KOPT-K1 (cell line): ENCODE results near the gene GATD1.

Experiments used
- H3K27ac ChIP-seq: fragments of 200-600 bp; sonication (generic); 2 replicates; pipeline ENCODE4 v1.5.1; 2016; ENCODE audit warnings: antibody characterized with exemption, mild to moderate bottlenecking, low read depth, low read length; ENCODE audit not compliant: poor library complexity, severe bottlenecking
- H3K36me3 ChIP-seq: fragments of 200-600 bp; sonication (generic); 2 replicates; pipeline ENCODE4 v1.5.1; 2017; ENCODE audit warnings: antibody characterized with exemption, mild to moderate bottlenecking, low read length, moderate library complexity; ENCODE audit not compliant: insufficient read depth
- H3K9me3 ChIP-seq: fragments of 200-600 bp; sonication (generic); 2 replicates; pipeline ENCODE4 v1.5.1; 2017; ENCODE audit warnings: antibody characterized with exemption, low read length, mild to moderate bottlenecking; ENCODE audit not compliant: insufficient read depth, poor library complexity, severe bottlenecking

The GATD1 gene, protein sequence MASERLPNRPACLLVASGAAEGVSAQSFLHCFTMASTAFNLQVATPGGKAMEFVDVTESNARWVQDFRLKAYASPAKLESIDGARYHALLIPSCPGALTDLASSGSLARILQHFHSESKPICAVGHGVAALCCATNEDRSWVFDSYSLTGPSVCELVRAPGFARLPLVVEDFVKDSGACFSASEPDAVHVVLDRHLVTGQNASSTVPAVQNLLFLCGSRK

DNA sequence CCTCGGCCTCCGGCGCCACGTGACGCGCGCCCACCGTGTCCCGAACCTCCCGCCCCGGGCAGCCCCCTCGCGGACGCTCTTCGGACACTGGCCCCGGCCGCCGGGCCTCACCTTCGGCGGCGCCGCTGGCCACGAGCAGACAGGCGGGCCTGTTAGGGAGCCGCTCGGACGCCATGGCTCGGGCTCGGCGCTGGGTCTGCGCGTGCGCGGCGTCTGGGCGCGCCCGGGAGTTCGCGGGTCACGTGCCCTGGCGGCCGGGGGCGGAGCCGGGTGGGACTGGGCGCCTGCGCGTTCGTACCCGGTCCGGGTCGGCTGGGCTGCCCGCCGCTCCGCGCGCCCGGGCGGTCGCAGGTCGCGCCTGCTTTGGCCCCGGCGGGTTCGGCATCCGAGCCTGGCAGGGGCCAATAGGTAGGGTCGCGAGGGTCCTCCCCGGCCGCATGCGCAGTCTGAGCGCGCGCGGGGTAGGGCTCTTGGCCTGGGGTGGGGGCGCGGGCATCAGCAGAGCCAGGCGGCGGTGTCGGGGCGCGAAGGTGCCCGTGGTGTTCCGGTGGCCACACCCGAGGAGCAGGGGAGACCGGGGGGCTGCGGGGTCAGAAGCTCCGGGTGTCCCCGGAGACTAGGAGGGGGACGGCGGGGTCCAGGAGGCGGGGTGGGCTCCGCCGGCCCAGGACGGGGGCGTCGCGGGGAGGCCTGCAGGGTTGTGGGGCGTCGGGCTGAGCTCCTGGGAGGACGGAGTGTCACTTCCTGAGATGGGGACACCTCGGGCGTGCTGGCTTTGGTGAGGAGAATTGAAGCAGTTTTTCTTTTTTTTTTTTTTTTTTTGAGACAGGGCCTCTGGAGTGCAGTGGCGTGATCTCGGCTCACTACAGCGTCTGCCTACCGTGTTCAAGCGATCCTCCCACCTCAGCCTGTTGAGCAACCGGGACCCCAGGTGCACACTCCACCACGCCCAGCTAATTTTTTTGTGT, at the start of gene GATD1:
Gene GATD1 (minus strand): TSS at position 200 of the 968 bp plus-strand sequence. CDS start 25 bp downstream, at position 175.
- H3K36me3 ChIP-seq = peaks cover 40% of the 10 kb centered on the region
- H3K27ac ChIP-seq = peak within 1 kb of the TSS; percentile 91

DNA sequence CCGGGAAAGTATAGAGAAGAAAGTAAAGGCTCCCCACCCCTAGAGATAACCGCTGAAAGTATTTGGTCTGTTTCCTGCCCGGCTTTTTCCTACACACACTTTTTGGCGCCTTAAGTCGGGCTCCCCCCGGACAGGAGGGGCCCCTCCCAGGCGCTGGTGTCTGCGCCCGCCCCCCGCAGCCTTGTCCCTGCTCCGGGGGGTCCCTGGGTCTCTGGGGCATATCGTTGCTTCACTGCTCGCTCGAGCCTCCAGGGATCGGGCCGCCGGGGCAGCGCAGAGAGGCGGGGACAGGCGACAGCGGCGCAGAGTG, 49.5 kb upstream of the GATD1 start:
- Histone ChIP-seq H3K27ac (no peak overlapping the region), H3K36me3 (peaks cover 20% of the 10 kb centered on the region; the same call in 1 of the 2 replicates), H3K9me3 (no peaks in the 10 kb centered on the region)

More for the DNA sequence above, at the start of gene GATD1:
- H3K9me3 ChIP-seq = no peaks in the 10 kb centered on the region

DNA sequence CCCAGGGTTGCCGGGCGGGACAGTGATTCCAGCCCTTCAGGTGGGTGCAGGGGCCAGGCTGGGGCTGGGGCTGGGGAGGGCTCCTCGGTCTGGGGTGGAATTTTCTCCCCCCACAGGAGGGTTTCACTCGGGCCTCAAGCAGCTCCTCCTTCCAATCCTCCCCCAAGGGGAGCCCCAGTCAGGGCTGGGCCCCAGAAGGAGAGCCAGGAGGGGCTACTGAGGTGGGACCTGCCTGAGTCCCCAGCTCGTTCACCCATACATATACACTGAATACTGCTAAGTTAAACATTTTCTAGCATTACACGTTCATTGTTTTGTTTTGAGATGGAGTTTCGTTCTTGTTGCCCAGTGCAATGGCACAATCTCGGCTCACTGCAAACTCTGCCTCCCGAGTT, 48.9 kb upstream of the GATD1 start:
- H3K9me3 ChIP-seq = no peaks in the 10 kb centered on the region
- no peak overlapping the region for H3K27ac ChIP-seq
- peaks cover 20% of the 10 kb centered on the region; the same call in 1 of the 2 replicates for H3K36me3 ChIP-seq

DNA sequence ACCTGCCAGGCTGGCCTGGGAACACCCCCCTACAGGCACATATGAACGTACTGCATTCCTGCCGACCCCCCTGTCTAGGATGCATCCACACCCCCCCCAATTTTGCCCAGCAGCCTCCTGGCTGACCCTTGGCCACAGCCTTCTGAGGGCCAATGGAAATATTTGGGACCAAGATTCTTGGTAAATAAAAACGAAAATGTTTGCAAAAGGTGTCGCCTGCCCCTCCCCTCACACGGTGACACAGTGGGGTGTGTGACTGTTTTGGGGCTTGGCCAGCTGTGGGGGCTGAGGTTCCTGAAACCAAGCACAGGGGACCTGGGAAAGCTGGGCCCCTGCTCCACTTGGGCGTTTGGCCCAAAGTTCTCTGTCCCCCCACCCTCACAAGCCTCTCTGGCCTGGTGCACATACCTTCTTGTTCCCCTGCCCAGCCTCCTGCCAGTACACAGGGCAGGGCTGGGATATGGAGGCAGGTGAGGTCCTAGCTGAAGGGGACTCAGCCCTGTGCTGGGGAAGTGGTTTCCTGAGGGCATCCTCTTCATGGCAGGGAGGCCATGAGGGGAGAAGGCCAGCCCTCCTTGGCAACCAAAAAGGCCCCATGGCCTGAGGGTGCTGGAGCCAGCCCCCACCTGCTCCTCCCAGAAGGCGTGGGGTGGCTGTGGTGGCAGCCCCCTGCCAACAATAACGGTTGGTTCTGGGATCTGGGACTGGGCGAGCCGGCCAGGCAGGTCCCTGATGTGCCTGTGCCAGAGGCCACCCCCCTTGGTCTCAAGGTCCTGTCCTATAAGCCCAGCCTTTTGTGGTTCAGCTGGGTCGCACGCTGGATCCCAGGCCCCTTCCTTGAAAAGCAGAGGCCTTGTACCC, 48.3 kb upstream of the GATD1 start:
- H3K9me3 ChIP-seq = no peaks in the 10 kb centered on the region
- peaks cover 20% of the 10 kb centered on the region; the same call in 1 of the 2 replicates for H3K36me3 ChIP-seq
- no peak overlapping the region for H3K27ac ChIP-seq

DNA sequence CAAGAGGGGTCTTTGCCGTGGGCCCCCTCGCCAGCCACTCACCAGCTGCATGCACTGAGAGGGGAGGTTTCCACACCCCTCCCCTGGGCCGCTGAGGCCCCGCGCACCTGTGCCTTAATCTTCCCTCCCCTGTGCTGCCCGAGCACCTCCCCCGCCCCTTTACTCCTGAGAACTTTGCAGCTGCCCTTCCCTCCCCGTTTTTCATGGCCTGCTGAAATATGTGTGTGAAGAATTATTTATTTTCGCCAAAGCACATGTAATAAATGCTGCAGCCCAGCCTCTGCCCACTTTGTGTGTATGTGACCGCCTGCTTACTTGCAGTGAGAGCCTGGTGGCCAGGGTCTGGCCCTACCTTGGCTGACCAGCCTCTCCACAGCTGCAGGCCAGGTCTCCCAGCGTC, 47.7 kb upstream of the GATD1 start:
- Histone ChIP-seq H3K9me3 (no peaks in the 10 kb centered on the region), H3K27ac (no peak overlapping the region), H3K36me3 (peaks cover 20% of the 10 kb centered on the region; the same call in 1 of the 2 replicates)

DNA sequence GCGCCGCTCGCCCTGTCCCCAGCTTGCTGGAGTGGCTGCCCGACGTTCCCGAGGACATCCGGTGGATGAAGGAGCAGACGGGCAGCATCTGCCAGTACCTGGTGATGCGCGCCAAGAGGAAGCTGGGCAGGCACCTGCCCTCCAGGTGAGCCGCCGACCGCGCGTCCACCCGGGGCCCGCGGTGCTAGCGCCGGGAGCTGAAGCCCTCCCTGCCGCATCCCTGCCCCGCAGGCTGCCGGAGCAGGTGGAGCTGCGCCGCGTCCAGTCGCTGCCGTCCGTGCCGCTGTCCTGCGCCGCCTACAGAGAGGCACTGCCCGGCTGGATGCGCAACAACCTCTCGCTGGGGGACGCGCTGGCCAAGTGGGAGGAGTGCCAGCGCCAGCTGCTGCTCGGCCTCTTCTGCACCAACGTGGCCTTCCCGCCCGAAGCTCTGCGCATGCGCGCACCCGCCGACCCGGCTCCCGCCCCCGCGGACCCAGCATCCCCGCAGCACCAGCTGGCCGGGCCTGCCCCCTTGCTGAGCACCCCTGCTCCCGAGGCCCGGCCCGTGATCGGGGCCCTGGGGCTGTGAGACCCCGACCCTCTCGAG, 47.1 kb upstream of the GATD1 start:
- Histone ChIP-seq H3K27ac (no peak overlapping the region), H3K36me3 (peaks cover 20% of the 10 kb centered on the region; the same call in 1 of the 2 replicates), H3K9me3 (no peaks in the 10 kb centered on the region)

DNA sequence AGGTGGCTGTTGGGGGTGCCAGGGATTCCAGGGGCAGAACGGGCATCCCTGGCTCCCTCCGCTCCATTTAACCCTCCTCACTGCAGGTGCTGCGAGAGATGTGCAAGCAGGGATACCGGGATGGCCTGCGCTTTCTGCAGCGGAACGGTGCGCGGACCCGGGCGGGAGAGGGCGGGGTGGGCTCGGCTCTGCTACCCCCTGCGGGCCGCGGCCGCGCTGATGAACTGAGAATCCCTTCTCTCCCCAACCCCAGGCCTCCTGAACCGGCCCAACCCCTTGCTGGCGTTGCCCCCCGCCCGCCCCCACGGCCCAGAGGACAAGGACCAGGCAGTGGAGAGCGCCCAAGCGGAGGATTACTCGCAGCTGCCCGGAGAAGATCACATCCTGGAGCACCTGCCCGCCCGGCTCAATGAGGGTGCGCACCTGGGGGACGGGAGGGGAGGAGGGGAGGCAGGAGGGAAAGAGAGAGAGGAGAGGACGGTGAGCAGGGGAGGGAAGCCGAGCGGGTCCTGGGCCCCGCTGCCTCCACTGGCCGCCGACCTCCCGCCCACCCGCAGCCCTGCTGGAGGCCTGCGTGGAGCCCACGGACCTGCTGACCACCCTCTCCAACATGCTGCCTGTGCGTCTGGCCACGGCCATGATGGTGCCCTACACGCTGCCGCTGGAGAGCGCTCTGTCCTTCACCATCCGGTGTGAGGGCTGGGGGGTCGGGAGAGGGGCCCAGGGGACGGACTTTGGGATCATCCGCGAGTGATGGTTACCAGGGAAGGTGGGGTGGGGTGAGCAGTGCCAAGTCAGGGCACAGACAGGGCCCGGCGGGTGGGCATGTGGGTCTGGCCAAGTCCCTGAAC, 46.4 kb upstream of the GATD1 start:
- no peak overlapping the region for H3K27ac ChIP-seq
- H3K9me3 ChIP-seq = no peaks in the 10 kb centered on the region
- peaks cover 20% of the 10 kb centered on the region; the same call in 1 of the 2 replicates for H3K36me3 ChIP-seq

DNA sequence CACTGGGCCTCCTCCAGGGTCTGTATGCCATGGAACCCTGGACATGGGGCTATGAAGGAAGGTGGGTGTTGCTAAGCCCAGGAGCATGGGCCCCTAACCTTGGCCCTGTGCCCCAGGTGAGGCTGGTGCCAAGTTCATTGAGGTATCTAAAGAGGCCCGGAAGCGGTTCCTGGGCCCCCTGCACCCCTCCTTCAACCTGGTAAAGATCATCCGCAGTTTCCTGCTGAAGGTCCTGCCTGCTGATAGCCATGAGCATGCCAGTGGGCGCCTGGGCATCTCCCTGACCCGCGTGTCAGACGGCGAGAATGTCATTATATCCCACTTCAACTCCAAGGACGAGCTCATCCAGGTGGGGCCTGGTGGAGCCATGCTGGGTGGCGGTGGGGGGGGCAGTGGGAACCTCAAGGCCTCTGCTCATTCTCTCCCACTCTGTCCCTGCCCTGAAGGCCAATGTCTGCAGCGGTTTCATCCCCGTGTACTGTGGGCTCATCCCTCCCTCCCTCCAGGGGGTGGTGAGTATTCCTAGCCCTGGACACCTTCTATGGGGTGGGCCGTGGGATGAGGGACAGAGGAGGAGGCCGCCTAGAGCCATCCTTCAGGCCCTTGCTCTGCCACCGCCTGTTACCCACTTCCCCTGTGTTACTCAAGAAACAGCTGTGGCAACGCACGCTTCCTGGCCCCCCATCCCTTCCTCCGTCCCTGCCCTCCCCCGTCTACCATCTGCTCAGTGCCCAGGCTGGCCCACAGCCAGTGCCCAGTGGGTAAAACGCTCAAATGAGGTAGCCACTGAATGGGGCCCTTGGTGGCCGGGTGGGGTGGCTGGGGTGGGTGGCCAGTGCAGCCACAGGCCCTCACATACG, 44.5 kb upstream of the GATD1 start:
- Histone ChIP-seq H3K36me3 (peaks cover 20% of the 10 kb centered on the region; the same call in 1 of the 2 replicates), H3K9me3 (no peaks in the 10 kb centered on the region), H3K27ac (no peak overlapping the region)

DNA sequence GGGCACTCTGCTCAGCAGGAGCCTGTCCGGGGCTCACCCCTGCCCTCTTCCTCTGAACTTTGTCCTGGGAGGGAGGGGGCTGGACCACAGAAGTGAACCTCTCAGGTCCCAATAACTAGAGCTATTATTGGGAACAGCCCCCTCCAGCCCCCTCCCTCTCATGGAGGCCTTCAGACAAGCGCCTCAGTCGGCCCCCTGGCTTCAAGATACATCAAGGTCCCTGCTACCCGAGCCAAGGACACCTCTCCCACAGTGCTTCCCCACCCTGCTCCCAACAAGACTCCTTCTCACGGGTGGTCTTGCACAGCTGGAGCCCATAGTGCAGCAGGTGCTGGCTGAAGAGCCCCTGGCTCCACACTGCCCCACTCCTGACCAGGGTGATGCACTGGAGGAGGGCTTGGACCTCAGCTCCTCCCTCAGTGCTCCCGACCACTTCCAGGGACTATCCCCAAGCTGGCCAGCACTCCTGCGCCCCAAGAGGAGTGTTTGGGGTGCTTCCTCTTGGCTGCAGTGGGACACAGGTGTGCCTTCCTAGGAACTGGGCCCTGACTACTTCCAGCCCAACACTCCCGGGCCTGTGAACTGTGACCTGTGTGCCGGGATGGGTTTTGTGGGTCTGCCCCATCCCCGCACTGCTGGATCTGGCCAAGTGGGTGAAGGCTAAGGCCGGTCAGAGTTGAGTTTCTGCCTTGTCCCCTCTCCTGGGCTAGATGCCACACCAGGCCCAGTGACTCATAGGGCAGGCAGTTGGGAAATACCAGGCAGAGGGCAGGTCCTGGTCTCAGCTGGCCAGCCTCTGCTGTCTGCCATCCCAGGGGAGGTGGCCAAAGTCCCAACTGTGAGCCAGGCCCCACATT, 43.6 kb upstream of the GATD1 start:
- H3K36me3 ChIP-seq = peaks cover 25% of the 10 kb centered on the region; the same call in 1 of the 2 replicates
- H3K9me3 ChIP-seq = no peaks in the 10 kb centered on the region
- peak overlapping the region; percentile 70 for H3K27ac ChIP-seq

DNA sequence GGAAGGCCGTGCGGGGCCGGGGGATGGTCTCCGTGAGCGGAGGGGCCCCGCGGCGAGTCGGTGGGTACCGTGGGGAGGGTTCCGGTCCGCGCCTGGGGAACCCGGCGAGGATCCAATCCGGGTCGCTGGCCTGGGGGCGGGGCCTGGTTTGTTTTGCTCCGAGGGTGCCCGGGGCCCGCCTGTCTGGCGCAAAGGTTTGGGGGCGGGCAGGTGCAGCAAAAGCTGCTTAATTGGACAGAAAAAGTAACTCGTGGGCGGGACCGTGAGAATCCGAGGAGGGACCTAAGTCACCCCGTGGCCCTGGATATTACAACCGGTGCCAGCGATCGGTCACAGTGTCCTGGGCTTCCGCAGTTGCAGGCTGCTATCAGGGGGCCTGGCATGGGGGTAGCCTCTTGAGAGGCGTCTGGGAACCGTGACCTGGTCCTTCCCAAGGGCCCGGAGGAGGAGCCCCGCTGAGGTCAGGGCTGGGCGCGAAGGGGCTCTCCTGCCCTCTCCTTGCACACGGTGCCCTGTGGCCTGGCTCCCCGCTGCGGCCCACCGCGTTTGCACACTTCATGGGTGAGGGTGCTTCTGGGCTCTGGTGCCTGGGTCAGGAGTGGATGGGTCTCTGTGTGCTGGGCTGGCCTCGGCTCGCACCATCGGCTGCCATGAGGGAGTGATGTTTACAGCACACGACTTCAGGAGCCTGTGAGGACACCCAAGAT, 42.8 kb upstream of the GATD1 start:
- Histone ChIP-seq H3K27ac (peak overlapping the region; percentile 70), H3K36me3 (peaks cover 26% of the 10 kb centered on the region; the same call in 1 of the 2 replicates), H3K9me3 (no peaks in the 10 kb centered on the region)

DNA sequence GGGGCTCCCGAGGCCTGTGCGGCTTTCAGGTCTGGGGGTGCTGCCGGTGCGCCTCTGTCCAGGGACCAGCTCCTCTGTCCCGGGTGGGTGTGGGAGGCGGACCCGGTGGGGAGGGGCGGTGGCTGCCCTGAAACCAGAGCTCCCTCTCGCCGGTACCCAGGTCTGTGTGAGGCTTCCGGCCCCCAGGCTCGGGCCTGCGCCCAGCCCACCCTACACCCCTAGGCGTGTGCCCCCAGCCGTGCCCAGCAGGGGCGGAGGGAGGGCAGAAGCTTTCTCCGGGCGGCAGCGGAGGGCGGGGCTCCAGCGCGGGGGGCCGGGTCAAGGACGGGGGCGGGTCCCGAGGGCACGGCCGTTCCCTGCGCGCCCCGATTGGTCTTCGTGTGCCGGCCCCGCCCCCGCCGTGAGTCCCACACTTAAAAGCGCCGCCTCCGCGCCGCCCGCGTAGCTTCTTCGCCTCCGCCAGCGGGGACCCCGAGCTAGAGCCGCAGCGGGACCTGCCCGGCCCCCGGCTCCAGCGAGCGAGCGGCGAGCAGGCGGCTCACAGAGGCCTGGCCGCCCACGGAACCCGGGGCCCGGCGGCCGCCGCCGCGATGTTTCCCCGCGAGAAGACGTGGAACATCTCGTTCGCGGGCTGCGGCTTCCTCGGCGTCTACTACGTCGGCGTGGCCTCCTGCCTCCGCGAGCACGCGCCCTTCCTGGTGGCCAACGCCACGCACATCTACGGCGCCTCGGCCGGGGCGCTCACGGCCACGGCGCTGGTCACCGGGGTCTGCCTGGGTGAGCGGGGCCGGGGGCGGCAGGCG, 42.0 kb upstream of the GATD1 start:
- Histone ChIP-seq H3K27ac (peak overlapping the region; percentile 70), H3K9me3 (no peaks in the 10 kb centered on the region), H3K36me3 (peaks cover 23% of the 10 kb centered on the region; the same call in 1 of the 2 replicates)
